Ishikawa (cell line): ENCODE results near the gene FIBCD1.

Source experiments
- CEBPB ChIP-seq: IDR thresholded peaks from 2 replicates; pipeline ENCODE4 v1.6.1; 2012
- CREB1 ChIP-seq: IDR thresholded peaks from 2 replicates; pipeline ENCODE4 v1.6.1; 2012; ENCODE audit warnings: low read depth
- EGR1 ChIP-seq: IDR thresholded peaks from 2 replicates; pipeline ENCODE4 v1.6.1; 2012
- EP300 ChIP-seq: IDR thresholded peaks from 2 replicates; pipeline ENCODE4 v1.6.1; 2012; ENCODE audit warnings: borderline replicate concordance
- FOXM1 ChIP-seq: IDR thresholded peaks from 2 replicates; pipeline ENCODE4 v1.6.1; 2012; ENCODE audit warnings: low read depth, borderline replicate concordance
- MAX ChIP-seq: IDR thresholded peaks from 2 replicates; pipeline ENCODE4 v1.6.1; 2012
- NFIC ChIP-seq: IDR thresholded peaks from 2 replicates; pipeline ENCODE4 v1.6.1; 2012
- RAD21 ChIP-seq: IDR thresholded peaks from 2 replicates; pipeline ENCODE4 v1.6.1; 2012; ENCODE audit warnings: low read depth
- REST ChIP-seq: IDR thresholded peaks from 2 replicates; pipeline ENCODE4 v1.6.1; 2012; ENCODE audit warnings: low read depth, mild to moderate bottlenecking
- TAF1 ChIP-seq: IDR thresholded peaks from 2 replicates; pipeline ENCODE4 v1.6.1; 2012; ENCODE audit warnings: low read depth, mild to moderate bottlenecking
- TCF12 ChIP-seq: IDR thresholded peaks from 2 replicates; pipeline ENCODE4 v1.6.1; 2012; ENCODE audit warnings: low read depth
- TEAD4 ChIP-seq: IDR thresholded peaks from 2 replicates; pipeline ENCODE4 v1.6.1; 2012
- USF1 ChIP-seq: IDR thresholded peaks from 2 replicates; pipeline ENCODE4 v1.6.1; 2012
- YY1 ChIP-seq: IDR thresholded peaks from 2 replicates; pipeline ENCODE4 v1.6.1; 2012; ENCODE audit warnings: low read depth
- ZBTB7A ChIP-seq: IDR thresholded peaks from 2 replicates; pipeline ENCODE4 v1.6.1; 2012; ENCODE audit warnings: low read depth

FIBCD1 gene

GRCh38 chr9:130984521-130984920 is 45.5 kb upstream of the FIBCD1 start:
- no peak for TF ChIP-seq TEAD4
- no peak for TF ChIP-seq USF1
- TF ChIP-seq CEBPB = no peak
- TF ChIP-seq ZBTB7A = no peak
- TF ChIP-seq FOXM1 = no peak
- no peak for TF ChIP-seq EGR1
- no peak for TF ChIP-seq TAF1
- TF ChIP-seq REST = no peak
- TF ChIP-seq RAD21 = no peak
- TF ChIP-seq MAX = no peak
- TF ChIP-seq YY1 = no peak
- TF ChIP-seq CREB1 = no peak
- no peak for TF ChIP-seq EP300
- no peak for TF ChIP-seq NFIC
- no peak for TF ChIP-seq TCF12

GRCh38 chr9:130983970-130984369 is 44.9 kb upstream of the FIBCD1 start:
- no peak for TF ChIP-seq USF1
- TF ChIP-seq TEAD4 = no peak
- TF ChIP-seq CREB1 = no peak
- no peak for TF ChIP-seq EGR1
- no peak for TF ChIP-seq NFIC
- no peak for TF ChIP-seq YY1
- TF ChIP-seq TAF1 = no peak
- TF ChIP-seq TCF12 = no peak
- TF ChIP-seq CEBPB = no peak
- no peak for TF ChIP-seq ZBTB7A
- no peak for TF ChIP-seq MAX
- TF ChIP-seq REST = no peak

- TF ChIP-seq FOXM1 = no peak
- TF ChIP-seq USF1 = no peak
- TF ChIP-seq TAF1 = no peak
- no peak for TF ChIP-seq REST
- no peak for TF ChIP-seq EP300
- TF ChIP-seq MAX = no peak
- TF ChIP-seq CEBPB = no peak
- TF ChIP-seq EGR1 = no peak
- TF ChIP-seq YY1 = no peak
- TF ChIP-seq TEAD4 = no peak
- no peak for TF ChIP-seq RAD21
- TF ChIP-seq ZBTB7A = no peak
- TF ChIP-seq TCF12 = no peak
- no peak for TF ChIP-seq NFIC
Measured at GRCh38 chr9:130983359-130983670, 44.3 kb upstream of the FIBCD1 start.

- TF ChIP-seq USF1 = no peak
- TF ChIP-seq REST = peak; percentile 35; the same call in 1 of the 2 replicates
- TF ChIP-seq TEAD4 = no peak
- TF ChIP-seq FOXM1 = no peak
Measured at GRCh38 chr9:130982636-130983358, 43.8 kb upstream of the FIBCD1 start.
